HG02938 (cell line): Measurements from ENCODE around the gene STXBP6.
"Not testable (repeated sequence)": the region's sequence is repeated elsewhere in the genome, so short reads cannot be mapped to it uniquely, and the experiment has no call there.

ENCODE experiments used
- ATAC-seq: cut with Tn5 transposase; IDR thresholded peaks from one replicate; pipeline ENCODE4 v1.9.1; 2021; ENCODE audit warnings: mild to moderate bottlenecking, moderate library complexity; ENCODE audit not compliant: unreplicated experiment

The STXBP6 gene

DNA sequence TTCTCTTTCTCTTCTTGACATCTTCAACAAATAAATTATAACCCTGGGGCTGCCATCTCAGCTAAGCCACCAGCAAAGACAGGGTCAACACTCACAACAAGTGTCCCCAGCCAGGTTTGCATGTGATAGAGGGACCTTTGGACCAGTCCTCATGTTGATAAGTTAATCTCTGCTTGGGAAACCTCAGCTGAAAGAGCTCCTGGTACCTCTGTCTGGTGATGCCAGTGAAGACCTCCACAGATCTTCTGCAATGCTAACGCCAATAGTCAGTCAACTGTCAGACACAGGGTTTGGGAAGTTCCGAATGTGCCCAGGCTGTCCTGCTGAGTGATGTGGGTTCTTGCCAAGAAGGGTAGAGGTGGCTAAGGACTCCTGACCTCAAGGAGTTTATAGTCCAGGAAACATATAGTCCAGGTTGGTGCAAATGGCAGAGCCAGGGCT is 236.1 kb downstream of the STXBP6 start:
- no peak for ATAC-seq

DNA sequence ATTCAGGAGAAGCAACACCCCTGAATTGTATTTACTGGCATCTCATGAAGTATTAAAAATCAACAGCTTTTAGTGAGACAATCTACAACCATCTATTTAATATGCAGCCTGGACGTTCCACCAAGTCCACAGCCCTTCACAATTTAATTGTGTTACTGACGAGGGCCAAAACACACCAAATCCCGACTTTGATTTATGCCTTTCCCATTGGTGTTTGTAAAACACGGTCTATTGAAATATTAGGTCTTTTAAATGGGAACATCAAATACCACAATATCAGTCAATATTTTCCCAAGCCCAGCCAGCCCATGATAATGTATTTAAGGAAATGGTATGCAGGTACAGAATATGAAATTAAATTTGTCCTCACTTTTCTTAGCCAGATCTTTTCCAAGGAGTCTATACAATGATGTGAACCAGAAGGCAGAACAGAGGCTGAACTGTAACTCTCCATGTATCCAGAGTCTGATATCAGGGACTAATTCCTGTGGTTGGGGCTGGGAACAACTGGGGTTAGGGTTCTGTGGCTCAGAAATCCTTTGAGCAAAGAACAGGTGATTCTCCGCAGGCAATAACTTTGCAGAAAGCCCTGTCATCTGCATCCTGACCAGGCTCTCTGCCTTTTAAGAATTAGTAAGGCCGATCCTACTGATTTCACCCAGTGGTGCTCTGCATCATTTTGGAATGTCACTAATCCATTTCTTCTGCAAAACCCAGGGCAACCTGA is 236.7 kb downstream of the STXBP6 start:
- no peak for ATAC-seq

DNA sequence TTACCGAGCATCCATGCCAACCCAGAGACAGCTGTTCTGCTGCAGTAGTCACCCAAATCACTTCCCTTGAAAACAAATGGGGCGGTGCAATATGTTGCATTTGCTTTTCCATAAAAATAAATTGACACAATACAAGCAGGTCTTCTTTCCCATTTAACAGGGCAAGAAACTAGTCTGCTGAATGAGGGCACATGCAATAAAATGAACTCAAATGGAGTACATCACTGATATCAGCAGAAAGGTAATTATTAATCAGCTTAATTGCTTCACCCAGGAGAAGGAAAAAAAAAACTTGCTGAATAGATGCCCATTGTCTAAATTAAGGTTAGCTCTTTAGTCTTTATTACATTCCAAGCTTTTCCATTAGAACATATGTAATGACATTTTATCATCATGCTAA is 240.8 kb downstream of the STXBP6 start:
- ATAC-seq = no peak

DNA sequence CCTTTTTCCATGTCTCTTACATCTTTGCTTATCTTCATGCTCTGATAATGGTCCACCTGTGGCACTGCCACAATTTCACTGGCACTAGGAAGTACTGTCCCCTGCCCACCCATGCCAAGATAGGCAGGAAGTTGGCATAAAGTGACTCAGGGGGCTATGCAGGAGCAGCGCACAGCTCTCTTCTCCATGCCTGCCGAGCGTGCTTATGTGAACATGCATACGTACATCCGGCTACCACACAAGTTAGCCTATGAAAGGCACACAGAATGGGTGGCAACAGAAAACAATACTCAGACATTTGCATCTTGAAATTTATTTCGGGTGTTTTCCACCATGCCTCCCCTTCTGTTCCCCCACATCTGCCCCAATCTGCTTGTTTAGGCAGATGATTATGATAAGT is 241.5 kb downstream of the STXBP6 start:
- ATAC-seq = no peak

DNA sequence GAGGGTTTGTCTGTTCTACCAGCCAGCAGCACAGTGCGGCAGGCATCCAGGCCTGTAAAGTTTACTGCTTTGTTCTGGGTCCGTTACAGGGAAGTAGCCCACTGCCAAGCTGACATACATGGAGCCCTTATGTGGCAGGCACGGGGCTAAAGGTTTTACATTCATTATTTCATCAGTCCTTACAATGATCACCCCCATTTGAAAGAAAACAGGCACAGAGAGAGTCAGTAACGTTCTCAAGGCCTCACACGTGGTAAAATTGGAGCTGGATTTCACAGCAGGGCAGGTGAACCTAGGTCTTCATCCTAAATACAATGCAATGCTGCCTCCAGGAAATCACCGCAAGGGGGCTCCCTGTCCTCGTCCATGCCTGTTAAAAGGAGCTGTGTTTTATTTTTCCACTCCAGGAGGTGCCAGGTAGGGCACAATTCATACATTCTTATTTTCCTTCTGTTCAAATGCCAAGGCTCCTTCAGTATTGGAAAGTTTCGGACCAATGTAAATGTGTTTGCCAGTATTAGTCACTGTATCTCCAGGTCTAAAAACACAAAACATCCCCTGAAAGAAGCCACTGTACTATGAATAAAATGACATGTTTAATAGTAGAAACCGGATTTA is 243.8 kb downstream of the STXBP6 start:
- ATAC-seq = peak; percentile 81

DNA sequence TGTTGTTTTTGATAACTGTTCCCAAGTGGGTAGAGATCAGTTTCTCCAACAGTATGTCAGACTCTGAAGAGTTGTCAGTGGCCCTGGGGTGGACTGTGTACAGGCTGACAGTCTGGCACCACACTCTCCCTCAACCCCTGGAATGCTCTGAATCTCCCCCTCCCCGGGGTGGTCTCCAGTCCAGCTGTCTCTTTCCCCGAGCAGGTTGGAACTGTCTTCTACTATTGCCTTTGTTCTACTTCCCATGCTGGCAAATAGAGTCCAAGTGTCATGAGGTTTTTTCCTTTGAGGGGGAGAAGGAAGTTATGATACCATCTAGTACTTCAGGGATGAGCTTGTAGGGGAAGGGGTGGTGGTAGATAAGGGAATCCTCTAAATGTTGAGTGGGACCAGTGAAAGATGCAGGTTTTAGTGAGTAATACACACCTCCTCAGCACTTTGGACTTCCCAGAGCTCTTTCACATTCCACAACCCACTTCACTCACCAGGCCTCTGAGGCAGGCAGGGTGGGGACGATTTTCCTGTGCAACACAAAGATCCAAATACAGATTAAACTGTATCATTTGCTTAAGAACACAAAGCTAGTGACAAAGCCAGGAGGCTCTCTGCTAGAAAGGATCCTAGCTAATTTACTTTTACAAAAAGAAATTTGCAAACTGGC is 245.3 kb downstream of the STXBP6 start:
- ATAC-seq = no peak

DNA sequence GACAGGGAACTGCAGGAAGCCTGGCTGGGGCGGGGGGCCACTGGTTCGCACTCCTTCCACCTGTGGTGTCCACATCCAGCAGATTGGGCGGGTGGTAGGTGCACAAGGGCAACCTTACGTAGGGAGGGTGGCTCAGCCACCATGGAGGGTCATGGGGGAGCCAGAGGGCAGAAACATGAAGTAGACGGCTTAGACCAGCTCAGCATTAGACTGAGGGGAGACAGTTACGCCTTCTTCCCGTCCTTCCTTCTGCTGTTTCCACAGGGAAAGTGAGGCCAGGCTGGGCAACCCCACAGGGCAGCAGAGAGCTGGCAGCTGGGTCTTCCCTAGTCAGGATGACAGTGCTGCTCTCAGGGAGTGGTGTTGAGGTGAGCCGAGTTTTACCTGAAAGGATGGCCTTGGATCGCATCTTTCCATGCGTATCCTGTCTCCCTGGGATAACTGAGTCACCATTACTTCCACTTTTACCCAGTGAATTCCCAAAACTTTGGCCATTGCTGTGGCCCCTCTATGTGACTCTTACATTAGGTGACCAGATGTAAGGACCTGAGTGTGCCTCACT is 245.9 kb downstream of the STXBP6 start:
- no peak for ATAC-seq

GRCh38 chr14:24803426-24803825 is 246.5 kb downstream of the STXBP6 start:
- ATAC-seq = not testable (repeated sequence)

- ATAC-seq = no peak
These were observed 247.7 kb downstream of the STXBP6 start for GRCh38 chr14:24802236-24802635.

DNA sequence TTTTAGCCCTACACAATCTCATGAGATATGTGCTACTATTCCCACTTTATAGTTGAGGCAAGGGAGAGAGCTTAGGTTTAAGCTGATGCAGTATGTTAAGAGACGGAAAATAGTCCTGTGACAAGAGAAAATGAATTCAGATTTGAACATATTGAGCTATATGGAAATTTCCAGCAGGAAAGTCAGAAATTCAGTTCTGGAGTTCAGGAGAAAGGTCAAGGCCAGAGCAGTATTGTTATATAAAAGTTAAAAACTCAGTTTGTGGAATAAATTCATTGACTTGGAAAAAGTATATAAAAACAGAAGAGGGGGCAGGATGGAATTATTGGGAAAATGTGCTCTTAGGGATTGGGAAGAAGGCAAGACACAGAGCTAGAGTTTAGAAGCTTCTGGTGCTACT is 248.9 kb downstream of the STXBP6 start:
- no peak for ATAC-seq

DNA sequence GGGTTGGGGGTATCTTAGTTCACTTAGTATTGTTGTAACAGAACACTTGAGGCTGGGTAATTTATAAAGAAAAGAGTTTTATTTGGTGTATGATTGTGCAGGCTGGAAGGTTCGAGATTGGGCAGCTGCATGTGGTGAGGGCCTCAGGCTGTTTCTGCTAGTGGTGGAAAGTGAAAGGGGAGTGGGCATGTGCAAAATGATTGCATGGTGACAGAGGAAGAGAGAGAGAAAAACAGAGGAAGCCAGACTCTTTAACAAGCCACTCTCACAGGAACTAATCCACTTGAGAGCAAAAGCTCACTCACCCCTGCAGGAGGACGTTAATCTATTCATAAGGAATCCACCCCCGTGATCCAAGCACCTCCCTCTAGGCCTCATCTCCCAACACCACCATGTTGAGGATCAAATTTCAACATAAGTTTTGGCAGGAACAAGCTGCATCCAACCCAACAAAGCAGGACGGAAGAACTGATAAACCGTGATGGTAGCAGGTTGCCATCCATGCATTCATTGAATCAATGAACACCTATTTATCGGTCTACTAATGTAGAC is 251.0 kb downstream of the STXBP6 start:
- no peak for ATAC-seq

DNA sequence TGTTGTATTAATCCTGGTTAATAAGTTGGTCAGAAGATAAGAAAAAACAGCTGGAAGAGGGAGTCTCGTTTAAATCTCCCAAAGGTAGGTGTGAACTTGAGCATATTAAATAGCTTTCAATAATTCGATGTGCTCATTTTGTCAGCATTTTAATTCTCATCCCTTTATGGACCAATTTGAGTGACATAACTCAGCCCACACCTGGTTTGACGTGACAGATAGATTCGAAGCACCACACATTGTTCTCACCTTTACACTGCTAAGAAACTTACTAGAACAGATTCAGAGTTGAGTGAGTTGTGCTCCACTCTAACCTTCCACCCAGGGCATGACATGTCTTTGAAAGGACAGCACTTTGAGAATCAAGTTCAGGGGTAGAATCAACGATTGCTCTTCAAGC is 254.5 kb downstream of the STXBP6 start:
- no peak for ATAC-seq

DNA sequence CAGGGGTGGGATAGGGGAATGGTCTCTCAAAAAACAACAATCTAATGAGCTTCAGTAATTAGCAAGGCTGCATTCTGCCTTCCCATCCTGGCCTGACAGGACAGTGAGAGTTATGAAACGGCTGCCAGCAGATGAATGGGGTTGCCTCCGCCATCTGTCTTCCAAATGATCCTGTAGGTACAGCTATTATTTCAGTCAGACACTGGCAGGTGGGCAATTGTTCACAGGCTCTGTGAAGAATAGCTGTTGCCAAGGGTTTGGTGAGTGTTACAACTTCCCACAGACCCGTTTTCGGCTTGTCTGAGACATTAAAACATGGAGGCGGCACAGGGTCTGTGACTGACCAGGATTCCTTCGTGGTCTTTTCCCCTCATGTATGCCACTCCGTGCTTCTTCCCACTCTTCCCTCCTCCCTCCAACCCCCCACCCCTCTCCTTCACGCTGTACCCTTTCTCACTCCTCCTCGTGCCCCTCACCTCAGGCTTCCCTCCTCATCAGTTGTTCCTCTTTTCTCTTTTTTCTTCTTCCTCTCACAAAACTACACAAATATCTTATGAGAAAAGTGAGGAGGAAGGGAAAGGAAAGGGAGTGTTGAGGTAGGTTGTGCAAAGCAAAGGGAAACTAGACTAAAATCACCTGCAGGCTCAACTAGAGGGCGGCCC is 255.2 kb downstream of the STXBP6 start:
- no peak for ATAC-seq

DNA sequence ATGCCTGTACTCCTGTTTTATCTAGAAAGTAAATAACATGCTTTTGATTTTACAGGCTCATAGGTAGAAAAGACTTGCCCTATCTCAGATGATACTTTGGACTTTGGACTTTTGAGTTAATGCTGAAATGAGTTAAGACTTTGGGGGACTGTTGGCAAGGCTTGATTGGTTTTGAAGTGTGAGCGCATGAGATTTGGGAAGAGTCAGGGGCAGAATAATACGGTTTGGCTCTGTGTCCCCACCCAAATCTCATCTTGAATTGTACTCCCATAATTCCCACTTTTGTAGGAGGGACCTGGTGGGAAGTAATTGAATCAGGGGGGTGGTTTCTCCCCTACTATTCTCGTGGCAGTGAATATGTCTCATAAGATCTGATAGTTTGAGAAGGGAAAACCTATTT is 259.8 kb downstream of the STXBP6 start:
- ATAC-seq = no peak

DNA sequence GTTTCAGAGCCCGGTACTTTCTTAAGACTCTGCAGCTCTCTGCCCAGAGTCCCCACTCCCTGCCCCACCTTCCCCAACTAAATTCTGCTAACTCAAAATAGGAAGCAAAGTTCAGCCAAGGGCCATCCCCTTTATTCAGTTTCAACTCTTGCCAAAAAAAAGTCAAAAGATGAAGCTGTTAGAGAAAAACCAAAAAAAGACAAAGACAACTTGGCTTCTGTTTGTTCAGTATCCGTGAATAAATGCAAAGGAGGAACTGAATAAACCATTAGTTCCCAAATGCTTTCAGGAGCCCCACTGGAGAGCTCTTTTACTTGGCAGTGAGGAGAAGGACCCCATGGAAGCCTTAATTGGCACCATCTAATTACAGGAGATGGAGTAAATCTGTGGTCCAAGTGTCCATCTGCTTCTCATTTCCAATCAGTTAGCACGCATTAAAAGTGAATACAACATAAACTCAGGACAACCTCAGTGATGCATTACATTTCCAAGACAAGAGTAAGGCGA is 260.5 kb downstream of the STXBP6 start:
- no peak for ATAC-seq

DNA sequence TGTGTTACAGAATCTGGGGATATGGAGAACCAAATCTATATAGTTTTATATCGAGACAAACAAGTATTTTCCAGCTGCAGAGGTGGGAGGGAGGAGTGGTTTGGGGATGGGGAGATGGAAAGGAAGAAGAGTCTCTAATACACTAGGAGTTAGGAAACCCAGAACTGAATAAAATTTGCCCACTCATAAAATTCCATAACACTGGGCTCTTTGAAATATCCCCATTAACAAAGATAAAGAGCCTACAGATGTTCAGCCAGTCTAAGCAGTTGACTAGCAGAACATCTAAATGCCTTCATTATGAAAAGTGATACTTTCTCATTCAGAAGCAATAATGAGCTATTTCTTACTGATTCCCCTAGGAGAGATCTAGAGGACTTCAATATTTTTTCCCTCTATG is 264.2 kb downstream of the STXBP6 start:
- no peak for ATAC-seq

DNA sequence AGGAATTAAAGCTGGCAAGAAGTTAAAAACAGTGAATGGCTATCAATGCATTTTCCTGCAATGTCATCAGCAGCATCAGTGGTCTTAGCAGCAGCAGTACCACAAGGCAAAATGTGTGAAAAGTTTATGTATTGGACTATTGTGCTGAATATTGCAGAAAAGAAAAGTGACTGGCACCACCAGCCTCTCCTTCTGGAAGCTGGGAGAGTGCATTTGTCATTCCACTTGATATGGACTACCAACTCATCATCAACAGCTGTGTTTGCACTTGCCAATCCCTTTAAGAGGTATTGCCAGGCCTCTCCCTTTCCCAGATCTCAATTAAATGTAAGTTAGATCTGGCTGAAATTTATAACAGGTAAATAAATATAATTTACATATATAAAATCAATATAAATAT is 265.0 kb downstream of the STXBP6 start:
- ATAC-seq = no peak

GRCh38 chr14:24783791-24784190 is 266.2 kb downstream of the STXBP6 start:
- no peak for ATAC-seq

DNA sequence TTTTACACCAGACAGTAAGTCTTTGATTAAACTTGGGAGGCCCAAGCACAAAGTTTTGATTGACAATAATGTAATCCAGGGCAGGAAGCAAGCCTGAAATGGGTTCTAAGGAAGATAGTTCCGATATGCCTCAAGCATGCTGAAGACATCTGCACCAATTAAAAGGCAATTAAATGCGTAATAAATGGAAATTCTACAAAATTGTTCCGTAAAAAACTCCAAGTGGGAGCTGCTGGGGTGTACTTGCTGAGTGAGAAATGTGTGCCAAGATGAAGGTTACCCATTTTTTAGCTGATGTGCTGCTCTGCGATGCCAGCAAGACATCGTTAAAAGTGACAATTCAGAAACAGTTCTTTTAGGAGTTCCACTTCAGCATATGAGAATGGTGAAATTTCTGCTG is 269.7 kb downstream of the STXBP6 start:
- ATAC-seq = no peak

DNA sequence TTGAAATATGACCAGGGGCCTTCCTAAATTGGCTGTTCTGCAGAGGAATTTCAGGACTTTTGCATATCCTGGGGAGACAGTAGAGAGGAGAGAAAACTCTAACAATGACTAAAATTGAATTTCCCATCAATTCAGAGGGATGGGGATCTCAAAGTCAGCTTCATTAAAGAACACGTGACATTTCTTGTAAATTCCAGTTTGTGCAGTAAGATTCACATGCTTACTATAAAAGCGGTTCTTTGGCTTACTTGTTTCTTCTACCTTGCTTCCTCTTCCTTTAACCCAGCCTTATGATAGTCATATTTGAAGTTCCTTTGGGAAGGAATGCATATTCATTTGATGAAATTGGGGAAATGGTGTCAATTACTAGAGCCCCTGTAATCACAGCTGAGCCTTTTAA is 272.3 kb downstream of the STXBP6 start:
- no peak for ATAC-seq

DNA sequence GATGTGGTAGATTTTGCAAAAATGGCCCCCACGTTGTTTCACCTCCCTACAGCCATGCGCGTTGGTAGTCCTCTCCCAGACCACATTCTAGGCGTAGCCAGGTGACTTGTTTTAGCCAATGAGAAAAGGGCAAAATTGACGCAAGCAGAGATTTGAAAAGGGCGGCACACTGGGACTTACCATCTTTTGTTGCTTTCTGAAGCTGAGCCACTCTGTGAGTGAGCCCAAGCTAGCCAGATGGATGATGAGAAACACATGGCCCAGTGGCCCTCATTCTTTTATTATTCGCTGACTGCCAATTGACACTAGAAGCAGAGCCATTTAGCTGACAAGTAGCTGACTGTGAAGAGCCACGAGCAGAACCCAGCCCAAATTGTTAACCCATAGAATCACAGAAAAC is 274.0 kb downstream of the STXBP6 start:
- ATAC-seq = no peak
